WTC11 (cell line): ENCODE measurements around the gene STN1. TPM values are rescaled to one million over a fixed set of nuclear protein-coding genes. Genes with fewer than 3 reads are reported as not detected.

ENCODE experiments used
- ATAC-seq: fragments of 200-7000 bp; cut with Tn5 transposase; 2 replicates; pipeline ENCODE4 v1.10.0; 2021; ENCODE audit warnings: mild to moderate bottlenecking, moderate library complexity
- CTCF ChIA-PET: fragments of 300-600 bp; sonication (Branson Sonifier 250); formaldehyde crosslinking; loops from one replicate; lab custom pipeline; 2021; ENCODE audit warnings: antibody characterized with exemption; lab: Charles Lee
- POLR2A ChIA-PET: fragments of 350-600 bp; sonication (Branson Sonifier 250); formaldehyde crosslinking; loops from one replicate; lab custom pipeline; 2021; ENCODE audit warnings: antibody characterized with exemption; lab: Charles Lee
- DNase-seq: peaks from one replicate; pipeline ENCODE4 v3.0.0; 2021; ENCODE audit warnings: low spot score
- H3K27ac Mint-ChIP-seq: 2 replicates; pipeline ENCODE4 v1.8.0; 2021; ENCODE audit warnings: mixed read lengths
- H3K27me3 Mint-ChIP-seq: 2 replicates; pipeline ENCODE4 v1.8.0; 2021; ENCODE audit warnings: low read depth, mild to moderate bottlenecking, moderate library complexity, mixed read lengths
- H3K36me3 Mint-ChIP-seq: 2 replicates; pipeline ENCODE4 v1.8.0; 2021; ENCODE audit warnings: mixed read lengths
- H3K4me1 Mint-ChIP-seq: 2 replicates; pipeline ENCODE4 v1.8.0; 2022; ENCODE audit warnings: mixed read lengths
- H3K4me3 Mint-ChIP-seq: 2 replicates; pipeline ENCODE4 v1.8.0; 2021; ENCODE audit warnings: mild to moderate bottlenecking, moderate library complexity, mixed read lengths
- H3K9me3 Mint-ChIP-seq: 2 replicates; pipeline ENCODE4 v1.8.0; 2021; ENCODE audit warnings: mixed read lengths
- ATF6 ChIP-seq: sonication (generic); formaldehyde crosslinking; IDR thresholded peaks from 2 replicates; pipeline ENCODE4 v1.8.1; 2023; ENCODE audit warnings: mild to moderate bottlenecking, missing genetic modification reagents
- ELF4 ChIP-seq: sonication (generic); formaldehyde crosslinking; IDR thresholded peaks from 2 replicates; pipeline ENCODE4 v1.8.1; 2022; ENCODE audit warnings: low read depth, mild to moderate bottlenecking, moderate library complexity, missing genetic modification reagents
- ERG ChIP-seq: fragments of 250-450 bp; sonication (Bioruptor Pico); IDR thresholded peaks from 2 replicates; pipeline ENCODE4 v1.8.0; 2021; ENCODE audit warnings: mild to moderate bottlenecking
- FOXJ3 ChIP-seq: sonication (generic); formaldehyde crosslinking; IDR thresholded peaks from 2 replicates; pipeline ENCODE4 v1.9.0; 2021; ENCODE audit warnings: missing genetic modification reagents, mild to moderate bottlenecking, borderline replicate concordance
- GRHL2 ChIP-seq: fragments of 250-450 bp; sonication (Bioruptor Pico); IDR thresholded peaks from 2 replicates; pipeline ENCODE4 v1.8.0; 2022; ENCODE audit warnings: mild to moderate bottlenecking, moderate library complexity; ENCODE audit not compliant: insufficient replicate concordance, severe bottlenecking
- GTF2I ChIP-seq: fragments of 250-450 bp; sonication (Bioruptor Pico); conservative IDR thresholded peaks from 2 replicates; pipeline ENCODE4 v1.4.0; 2021; ENCODE audit warnings: mild to moderate bottlenecking
- HMGXB4 ChIP-seq: sonication (generic); formaldehyde crosslinking; IDR thresholded peaks from 2 replicates; pipeline ENCODE4 v1.8.1; 2023; ENCODE audit warnings: mild to moderate bottlenecking, moderate library complexity, missing genetic modification reagents
- JAZF1 ChIP-seq: fragments of 250-450 bp; sonication (Bioruptor Pico); IDR thresholded peaks from 2 replicates; pipeline ENCODE4 v1.9.0; 2021; ENCODE audit warnings: moderate library complexity, mild to moderate bottlenecking, inconsistent platforms
- MAX ChIP-seq: sonication (generic); formaldehyde crosslinking; IDR thresholded peaks from 2 replicates; pipeline ENCODE4 v1.8.0; 2022; ENCODE audit warnings: mild to moderate bottlenecking, missing genetic modification reagents
- PRDM15 ChIP-seq: sonication (generic); formaldehyde crosslinking; IDR thresholded peaks from 2 replicates; pipeline ENCODE4 v1.8.0; 2022; ENCODE audit warnings: missing genetic modification reagents
- SMAD4 ChIP-seq: sonication (generic); formaldehyde crosslinking; IDR thresholded peaks from 2 replicates; pipeline ENCODE4 v1.8.0; 2022; ENCODE audit warnings: mild to moderate bottlenecking, missing genetic modification reagents
- ZNF263 ChIP-seq: sonication (generic); formaldehyde crosslinking; IDR thresholded peaks from 2 replicates; pipeline ENCODE4 v1.8.1; 2022; ENCODE audit warnings: low read depth, mild to moderate bottlenecking, moderate library complexity, missing genetic modification reagents
- ZNF317 ChIP-seq: sonication (generic); formaldehyde crosslinking; IDR thresholded peaks from 2 replicates; pipeline ENCODE4 v1.8.1; 2023; ENCODE audit warnings: low read depth, mild to moderate bottlenecking, moderate library complexity, missing genetic modification reagents, borderline replicate concordance
- ZSCAN18 ChIP-seq: fragments of 250-450 bp; sonication (Bioruptor Pico); IDR thresholded peaks from 2 replicates; pipeline ENCODE4 v2.1.2; 2022; ENCODE audit warnings: mild to moderate bottlenecking, moderate library complexity
- total RNA-seq: library from RNA; stranded (reverse); gene quantifications from 3 replicates; pipeline ENCODE4 v1.2.3, GENCODE V29; 2021

STN1 gene
- total RNA-seq, 1 experiment from 2014 or later: 13.9 TPM

GRCh38 chr10:103853428-103854264 lies 64.3 kb downstream of the STN1 start:
- POLR2A ChIA-PET: interaction anchor here (1.1 to 1.2 kb wide), 3 partner anchors 72 to 141 kb away, joined by 3 read pairs; no protein-coding TSS in a partner anchor
- ATAC-seq (no peak), DNase-seq (no peak)
- Mint-ChIP-seq H3K27ac (no peak overlapping the region), H3K36me3 (no peaks in the 10 kb centered on the region), H3K4me1 (peaks cover 33% of the 10 kb centered on the region), H3K9me3 (no peaks in the 10 kb centered on the region), H3K27me3 (peaks cover 43% of the 10 kb centered on the region), H3K4me3 (peak overlapping the region; percentile 84)
- TF ChIP-seq ATF6 (CRISPR knock-in tag) (no peak), HMGXB4 (CRISPR knock-in tag) (no peak)
- TF ChIP-seq, all 79 proteins: peak for 0
- CTCF ChIA-PET: interaction anchor here (1.0 to 6.4 kb wide), 15 partner anchors 13 to 141 kb away, joined by 3 to 64 read pairs (median 4); no protein-coding TSS in a partner anchor

- peaks cover 37% of the 10 kb centered on the region for H3K4me1 Mint-ChIP-seq
- CTCF ChIA-PET: interaction anchor here (0.8 to 6.4 kb wide), 3 partner anchors 35 to 140 kb away, joined by 3 to 64 read pairs (median 3); no protein-coding TSS in a partner anchor
- no peak overlapping the region for H3K4me3 Mint-ChIP-seq
- H3K27ac Mint-ChIP-seq: no peak overlapping the region
- peaks cover 42% of the 10 kb centered on the region for H3K27me3 Mint-ChIP-seq
- ATAC-seq: no peak
- POLR2A ChIA-PET: no interaction called here
- no peak for DNase-seq
- H3K9me3 Mint-ChIP-seq: no peaks in the 10 kb centered on the region
- no peaks in the 10 kb centered on the region for H3K36me3 Mint-ChIP-seq
- TF ChIP-seq PRDM15 (CRISPR knock-in tag) (no peak), ERG (CRISPR knock-in tag) (no peak), GTF2I (CRISPR knock-in tag) (no peak), ZNF263 (CRISPR knock-in tag) (no peak), GRHL2 (no peak), JAZF1 (CRISPR knock-in tag) (no peak), MAX (CRISPR knock-in tag) (no peak), SMAD4 (no peak), ELF4 (CRISPR knock-in tag) (no peak), FOXJ3 (CRISPR knock-in tag) (no peak), ZSCAN18 (CRISPR knock-in tag) (no peak), ZNF317 (no peak), HMGXB4 (CRISPR knock-in tag) (no peak)
These were observed 65.1 kb downstream of the STN1 start for GRCh38 chr10:103852856-103853255.
